Testis (tissue), 2 donors: ENCODE data around the gene ST6GALNAC5.

ENCODE experiments used
- CTCF ChIP-seq, 3 experiments: fragments of 450-650 bp in 2 of 3; fragments of 200-600 bp in 1 of 3; sonication (generic) in 1 of 3; IDR thresholded peaks; one replicate each; pipeline ENCODE4 v1.5.1; 2016 to 2019; ENCODE audit warnings: antibody characterized with exemption in 3 of 3, mild to moderate bottlenecking in 2 of 3, moderate library complexity in 1 of 3
- POLR2A ChIP-seq: fragments of 450-650 bp; IDR thresholded peaks from one replicate; pipeline ENCODE4 v1.6.1; 2017; ENCODE audit warnings: antibody characterized with exemption, mild to moderate bottlenecking, moderate library complexity

DNA sequence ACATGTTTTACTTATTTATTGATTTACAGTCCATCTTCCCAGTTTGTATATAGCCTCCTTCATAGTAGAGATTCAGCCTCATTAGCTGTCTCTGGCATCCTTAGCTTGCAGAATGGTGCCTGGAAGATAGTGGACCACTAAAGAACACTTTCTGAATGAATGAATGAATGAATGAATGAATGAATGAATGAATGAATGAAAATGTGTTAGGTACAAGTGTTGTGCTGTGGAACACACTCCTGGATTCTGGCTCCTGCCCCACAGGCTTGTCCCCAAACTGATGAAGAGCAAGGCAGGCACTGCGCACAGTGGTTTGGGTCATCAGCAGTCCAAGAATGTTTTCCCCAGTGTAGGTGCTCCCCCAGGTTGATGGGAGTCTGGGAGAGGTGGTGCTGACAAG, 159.4 kb downstream of the ST6GALNAC5 start:
- TF ChIP-seq CTCF (IDR thresholded peaks at IDR 0.05), result no peak
- TF ChIP-seq POLR2A, result no peak
